Measurements from ENCODE around the gene THBD.

DNA sequence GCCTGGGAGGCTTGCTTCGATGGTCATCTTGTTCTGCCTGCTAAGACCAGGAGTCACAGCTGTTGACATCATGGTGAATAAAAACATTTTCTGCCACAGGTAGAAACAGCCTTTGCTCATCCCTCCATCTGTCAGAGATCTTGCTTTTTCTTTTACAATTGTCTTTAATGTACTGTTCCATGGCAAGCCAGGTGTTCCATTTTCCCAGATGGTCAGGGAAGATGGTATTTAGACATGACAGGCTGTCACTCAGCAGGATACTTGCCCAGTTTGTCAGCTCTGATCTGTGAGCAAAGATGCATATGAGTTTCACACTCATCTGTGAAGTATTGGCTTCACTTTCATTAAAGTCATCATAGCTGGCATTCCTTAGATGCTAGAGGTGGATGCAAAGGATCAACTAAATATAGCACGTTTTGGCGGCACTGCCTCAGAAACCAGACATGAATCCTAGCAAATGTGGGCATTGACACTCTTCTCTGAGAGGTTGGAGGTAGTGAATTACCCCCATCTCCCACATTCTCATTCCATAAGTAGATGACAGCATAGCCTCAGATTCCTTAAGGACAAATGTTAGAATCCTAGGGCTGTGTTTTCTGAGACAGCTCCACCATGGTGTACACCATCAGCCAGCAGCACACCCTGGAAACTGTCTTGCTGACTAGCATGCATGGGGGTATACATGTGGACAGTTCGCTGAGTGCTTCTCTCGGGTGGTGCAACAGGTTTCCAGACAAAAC lies 10.2 kb downstream of the THBD start:
- TF ChIP-seq POLR2A (IDR thresholded peaks at IDR 0.05) = no peak
- TF ChIP-seq, protein P1, sequence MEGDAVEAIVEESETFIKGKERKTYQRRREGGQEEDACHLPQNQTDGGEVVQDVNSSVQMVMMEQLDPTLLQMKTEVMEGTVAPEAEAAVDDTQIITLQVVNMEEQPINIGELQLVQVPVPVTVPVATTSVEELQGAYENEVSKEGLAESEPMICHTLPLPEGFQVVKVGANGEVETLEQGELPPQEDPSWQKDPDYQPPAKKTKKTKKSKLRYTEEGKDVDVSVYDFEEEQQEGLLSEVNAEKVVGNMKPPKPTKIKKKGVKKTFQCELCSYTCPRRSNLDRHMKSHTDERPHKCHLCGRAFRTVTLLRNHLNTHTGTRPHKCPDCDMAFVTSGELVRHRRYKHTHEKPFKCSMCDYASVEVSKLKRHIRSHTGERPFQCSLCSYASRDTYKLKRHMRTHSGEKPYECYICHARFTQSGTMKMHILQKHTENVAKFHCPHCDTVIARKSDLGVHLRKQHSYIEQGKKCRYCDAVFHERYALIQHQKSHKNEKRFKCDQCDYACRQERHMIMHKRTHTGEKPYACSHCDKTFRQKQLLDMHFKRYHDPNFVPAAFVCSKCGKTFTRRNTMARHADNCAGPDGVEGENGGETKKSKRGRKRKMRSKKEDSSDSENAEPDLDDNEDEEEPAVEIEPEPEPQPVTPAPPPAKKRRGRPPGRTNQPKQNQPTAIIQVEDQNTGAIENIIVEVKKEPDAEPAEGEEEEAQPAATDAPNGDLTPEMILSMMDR (IDR thresholded peaks at IDR 0.05) = no peak

All from right lobe of liver (tissue), 4 donors.